HCT116 (cell line): ENCODE measurements around the gene TMPRSS7. TPM values are rescaled to one million over a fixed set of nuclear protein-coding genes. Genes with fewer than 3 reads are reported as not detected.
"Not testable (repeated sequence)": the region's sequence is repeated elsewhere in the genome, so short reads cannot be mapped to it uniquely, and the experiment has no call there.

Experiments
- ATAC-seq: fragments of 200-7000 bp; cut with Tn5 transposase; 2 replicates; pipeline ENCODE4 v1.9.1; 2020; ENCODE audit warnings: mild to moderate bottlenecking, moderate library complexity
- BruUV-seq: library from RNA; stranded (reverse); fragments of 400-500 nt; replicated peaks from 2 replicates; lab custom pipeline; 2021; lab: Mats Ljungman, UMichigan
- CTCF ChIA-PET: fragments of 300-600 bp; sonication (Branson Sonifier 250); formaldehyde crosslinking; loops from one replicate; lab custom pipeline; 2021; ENCODE audit warnings: antibody characterized with exemption; lab: Charles Lee
- POLR2A ChIA-PET: fragments of 300-600, 350-600 bp; sonication (Branson Sonifier 250); formaldehyde crosslinking; loops from one replicate; lab custom pipeline; 2021; ENCODE audit warnings: antibody characterized with exemption; lab: Charles Lee
- RAD21 ChIA-PET, 2 experiments: fragments of 300-600 bp; sonication (Branson Sonifier 250); formaldehyde crosslinking; loops; one replicate each; lab custom pipeline; 2023; ENCODE audit warnings: low total read pairs in 2 of 2; ENCODE audit not compliant: uncharacterized antibody in 2 of 2, unreplicated experiment in 2 of 2, low non-redundant PET in 1 of 2; lab: Charles Lee
- DNase-seq: peaks from one replicate; pipeline ENCODE4 v3.0.0-alpha.2; 2010; ENCODE audit warnings: low read depth, low spot score
- H2AFZ ChIP-seq: fragments of 200-600 bp; shearing (Covaris generic), sonication (generic); 2 replicates; pipeline ENCODE4 v1.6.1; 2017; ENCODE audit warnings: low read depth, mixed run types, mixed read lengths, antibody characterized with exemption, low read length; ENCODE audit not compliant: poor library complexity, severe bottlenecking
- H3K27ac ChIP-seq: 2 replicates; pipeline ENCODE4 v1.5.1; 2012; ENCODE audit warnings: low read depth, low read length
- H3K27me3 ChIP-seq: fragments of 200-600 bp; sonication (generic); 2 replicates; pipeline ENCODE4 v1.6.1; 2016; ENCODE audit warnings: mixed run types, low read length, mixed read lengths; ENCODE audit not compliant: insufficient read depth
- H3K36me3 ChIP-seq, 2 experiments: fragments of 200-500 bp in 1 of 2; fragments of 200-600 bp in 1 of 2; sonication (Bioruptor generic) in 1 of 2; sonication (generic) in 1 of 2; 2 replicates each; pipeline versions ENCODE4 v1.5.1 to v1.6.1; 2014 to 2016; ENCODE audit warnings: low read length in 2 of 2, inconsistent platforms in 1 of 2, mixed read lengths in 1 of 2, mixed run types in 1 of 2; ENCODE audit not compliant: insufficient read depth in 2 of 2, control insufficient read depth in 1 of 2
- H3K4me1 ChIP-seq, 2 experiments: fragments of 200-600 bp in 1 of 2; sonication (generic) in 1 of 2; 2 replicates each; pipeline versions ENCODE4 v1.5.1 to v1.6.1; 2012 to 2017; ENCODE audit warnings: low read length in 2 of 2, inconsistent platforms in 1 of 2, mild to moderate bottlenecking in 1 of 2, mixed read lengths in 1 of 2, mixed run types in 1 of 2, moderate library complexity in 1 of 2; ENCODE audit not compliant: insufficient read depth in 2 of 2, control insufficient read depth in 1 of 2
- H3K4me2 ChIP-seq: fragments of 200-600 bp; sonication (generic); 2 replicates; pipeline ENCODE4 v1.6.1; 2017; ENCODE audit warnings: mixed run types, low read length, mixed read lengths
- H3K4me3 ChIP-seq, 2 experiments: fragments of 200-600 bp in 1 of 2; sonication (generic) in 1 of 2; replicated peaks in 1 of 2; 2 replicates each; pipeline ENCODE4 v1.5.1; 2011 to 2016; ENCODE audit warnings: low read length in 2 of 2, control low read depth in 1 of 2, low read depth in 1 of 2, mild to moderate bottlenecking in 1 of 2, mixed read lengths in 1 of 2, mixed run types in 1 of 2
- H3K79me2 ChIP-seq: fragments of 200-600 bp; sonication (generic); 2 replicates; pipeline ENCODE4 v1.6.1; 2017; ENCODE audit warnings: mild to moderate bottlenecking, mixed run types, low read length, moderate library complexity, mixed read lengths; ENCODE audit not compliant: insufficient read depth
- H3K9ac ChIP-seq: fragments of 200-600 bp; sonication (generic); 2 replicates; pipeline ENCODE4 v1.6.1; 2016; ENCODE audit warnings: low read length, mixed read lengths
- H3K9me2 ChIP-seq: fragments of 200-600 bp; sonication (generic), shearing (Covaris generic); 2 replicates; pipeline ENCODE4 v1.6.1; 2017; ENCODE audit warnings: mixed run types, mild to moderate bottlenecking, moderate library complexity; ENCODE audit not compliant: insufficient read depth
- H3K9me3 ChIP-seq, 2 experiments: fragments of 200-500 bp in 1 of 2; fragments of 200-600 bp in 1 of 2; sonication (Bioruptor generic) in 1 of 2; sonication (generic) in 1 of 2; 2 replicates each; pipeline ENCODE4 v1.6.1; 2014 to 2017; ENCODE audit warnings: low read length in 2 of 2, mixed read lengths in 2 of 2, inconsistent platforms in 1 of 2, low read depth in 1 of 2, mild to moderate bottlenecking in 1 of 2, mixed run types in 1 of 2, moderate library complexity in 1 of 2; ENCODE audit not compliant: control insufficient read depth in 1 of 2, insufficient read depth in 1 of 2
- H4K20me1 ChIP-seq: fragments of 200-600 bp; sonication (generic), shearing (Covaris generic); 2 replicates; pipeline ENCODE4 v1.6.1; 2017; ENCODE audit warnings: mixed run types, mild to moderate bottlenecking, moderate library complexity; ENCODE audit not compliant: insufficient read depth
- CTCF ChIP-seq, 3 experiments: fragments of 200-600 bp in 1 of 3; sonication (generic) in 1 of 3; IDR thresholded peaks in 2 of 3; conservative IDR thresholded peaks in 1 of 3; 2 replicates each; pipeline ENCODE4 v1.5.1; 2012 to 2017; ENCODE audit warnings: low read depth in 2 of 3, low read length in 2 of 3, antibody characterized with exemption in 1 of 3, borderline replicate concordance in 1 of 3, control low read depth in 1 of 3, mild to moderate bottlenecking in 1 of 3, mixed read lengths in 1 of 3, mixed run types in 1 of 3, moderate library complexity in 1 of 3; ENCODE audit not compliant: insufficient read depth in 1 of 3
- EGR1 ChIP-seq: IDR thresholded peaks from 2 replicates; pipeline ENCODE4 v1.6.1; 2012; ENCODE audit warnings: low read depth
- EZH2 ChIP-seq: fragments of 200-600 bp; sonication (generic); IDR thresholded peaks from 2 replicates; pipeline ENCODE4 v1.6.1; 2017; ENCODE audit warnings: antibody characterized with exemption, mixed run types
- FOSL1 ChIP-seq: IDR thresholded peaks from 2 replicates; pipeline ENCODE4 v1.6.1; 2012; ENCODE audit warnings: low read depth
- POLR2A ChIP-seq: IDR thresholded peaks from 2 replicates; pipeline ENCODE4 v1.7.0; 2011; ENCODE audit warnings: borderline replicate concordance; ENCODE audit not compliant: insufficient read depth, insufficient read length; ENCODE audit errors: extremely low read depth
- YY1 ChIP-seq: IDR thresholded peaks from 2 replicates; pipeline ENCODE4 v1.6.1; 2011; ENCODE audit warnings: low read length, low read depth, moderate library complexity, mild to moderate bottlenecking; ENCODE audit not compliant: insufficient replicate concordance; ENCODE audit errors: extremely low read depth
- ZNF274 ChIP-seq: fragments of 200-500 bp; sonication (Bioruptor generic); IDR thresholded peaks from 2 replicates; pipeline ENCODE4 v1.6.1; 2014; ENCODE audit warnings: mild to moderate bottlenecking, low read depth, low read length, inconsistent platforms
- intact Hi-C: fragments of 100-400 bp; cut with micrococcal nuclease; formaldehyde crosslinking; loops from 2 replicates; pipeline ENCODE4 v1.10.0; 2022
- total RNA-seq: library from RNA; stranded (reverse); gene quantifications from one replicate; pipeline ENCODE4 v1.2.1, GENCODE V29; 2021; ENCODE audit not compliant: unreplicated experiment

TMPRSS7 gene
- total RNA-seq, 1 experiment from 2014 or later = not detected

- TF ChIP-seq CTCF (IDR thresholded peaks at IDR 0.05 in 2 of 3, conservative IDR thresholded peaks at IDR 0.05 in 1 of 3; ENCODE audit: borderline replicate concordance in 1 of 3, insufficient read depth in 1 of 3, low read depth in 2 of 3, low read length in 2 of 3) (no peak), FOSL1 (no peak), EZH2 (no peak)
- TF ChIP-seq, all 23 proteins: peak for 0
These were observed 26.6 kb downstream of the TMPRSS7 start (continued) for GRCh38 chr3:112061152-112061551.

- RAD21 ChIA-PET, H3K36me3 ChIP-seq, H3K27me3 ChIP-seq, H3K9ac ChIP-seq, H3K9me3 ChIP-seq, DNase-seq, H3K27ac ChIP-seq, POLR2A ChIA-PET, ATAC-seq, H3K4me3 ChIP-seq, intact Hi-C loops, H2AFZ ChIP-seq, H3K79me2 ChIP-seq, H4K20me1 ChIP-seq, BruUV-seq, CTCF ChIA-PET, H3K4me2 ChIP-seq, H3K9me2 ChIP-seq: not testable (repeated sequence)
- H3K4me1 ChIP-seq = peaks cover 18 to 21% of the 10 kb centered on the region in 2 experiments
These were observed 38.0 kb downstream of the TMPRSS7 start for GRCh38 chr3:112072387-112073060.

- intact Hi-C loops = no loop called here
- BruUV-seq = no TSS peak
- RAD21 ChIA-PET = no interaction called here
- H3K27me3 ChIP-seq = no peaks in the 10 kb centered on the region
- no peak for ATAC-seq
- H3K4me2 ChIP-seq = peak overlapping the region; percentile 79; the same call in 1 of the 2 replicates
- H4K20me1 ChIP-seq = no peaks in the 10 kb centered on the region
- POLR2A ChIA-PET = no interaction called here
- H3K9me3 ChIP-seq = no peaks in the 10 kb centered on the region
- CTCF ChIA-PET = no interaction called here
- H3K4me1 ChIP-seq = peaks cover 18 to 21% of the 10 kb centered on the region in 2 experiments
- H3K9me2 ChIP-seq = no peaks in the 10 kb centered on the region
- no peak overlapping the region for H2AFZ ChIP-seq
- no peaks in the 10 kb centered on the region for H3K36me3 ChIP-seq
- no peak overlapping the region for H3K9ac ChIP-seq
- no peak overlapping the region for H3K27ac ChIP-seq
- H3K79me2 ChIP-seq = no peaks in the 10 kb centered on the region
- no peak overlapping the region for H3K4me3 ChIP-seq
- DNase-seq = no peak
- no peak for TF ChIP-seq ZNF274
- TF ChIP-seq CTCF (IDR thresholded peaks at IDR 0.05 in 2 of 3, conservative IDR thresholded peaks at IDR 0.05 in 1 of 3; ENCODE audit: borderline replicate concordance in 1 of 3, insufficient read depth in 1 of 3, low read depth in 2 of 3, low read length in 2 of 3) = no peak
- TF ChIP-seq YY1 = no peak
- TF ChIP-seq EGR1 = no peak
- no peak for TF ChIP-seq POLR2A
- TF ChIP-seq EZH2 = no peak
- TF ChIP-seq FOSL1 = no peak
These were observed 39.5 kb downstream of the TMPRSS7 start for GRCh38 chr3:112074006-112074405.
